GM10248 (cell line): ENCODE results near the gene NFE2L3.
"Not testable (repeated sequence)": the region's sequence is repeated elsewhere in the genome, so short reads cannot be mapped to it uniquely, and the experiment has no call there.

Source experiments
- CTCF ChIA-PET: fragments of 300-600 bp; sonication (Branson Sonifier 250); formaldehyde crosslinking; extraction: SDS; loops from one replicate; lab custom pipeline; 2021; ENCODE audit warnings: antibody characterized with exemption; lab: Yijun Ruan, JAX
- POLR2A ChIA-PET: fragments of 350-650 bp; sonication (Branson Sonifier 250); formaldehyde crosslinking; extraction: SDS; loops from one replicate; lab custom pipeline; 2020; ENCODE audit warnings: antibody characterized with exemption; lab: Yijun Ruan, JAX
- DNase-seq: peaks from one replicate; pipeline ENCODE4 v3.0.0; 2012; ENCODE audit errors: extremely low spot score
- CTCF ChIP-seq: IDR thresholded peaks from 2 replicates; pipeline ENCODE4 v1.5.1; 2012; ENCODE audit warnings: mild to moderate bottlenecking, low read depth; ENCODE audit errors: extremely low read depth, missing control alignments, control extremely low read depth

NFE2L3 gene

GRCh38 chr7:26182283-26182682 is 30.3 kb downstream of the NFE2L3 start:
- TF ChIP-seq CTCF, result no peak
- no peak for DNase-seq
- ChIA-PET CTCF (interaction anchor here (0.8 to 3.0 kb wide), 6 partner anchors 8 to 290 kb away, joined by 3 to 12 read pairs (median 4); no protein-coding TSS in a partner anchor), POLR2A (interaction anchor here (0.7 to 1.3 kb wide), 5 partner anchors 11 to 22 kb away, joined by 3 to 5 read pairs (median 3); no protein-coding TSS in a partner anchor)

GRCh38 chr7:26182706-26183105 is 30.7 kb downstream of the NFE2L3 start:
- TF ChIP-seq CTCF, result no peak
- no peak for DNase-seq
- ChIA-PET POLR2A (interaction anchor here (0.7 to 1.3 kb wide), 6 partner anchors 10 to 288 kb away, joined by 3 to 5 read pairs (median 3); partner anchors contain the start of gene CBX3), CTCF (interaction anchor here (0.8 to 3.0 kb wide), 7 partner anchors 9 to 290 kb away, joined by 3 to 12 read pairs (median 4); no protein-coding TSS in a partner anchor)

GRCh38 chr7:26183545-26184280 is 31.7 kb downstream of the NFE2L3 start:
- no peak for TF ChIP-seq CTCF
- ChIA-PET CTCF (interaction anchor here (1.1 to 3.0 kb wide), 4 partner anchors 14 to 93 kb away, joined by 4 to 12 read pairs (median 6); no protein-coding TSS in a partner anchor), POLR2A (interaction anchor here (0.5 to 1.3 kb wide), 5 partner anchors 7 to 289 kb away, joined by 3 to 6 read pairs (median 3); partner anchors contain the start of gene CBX3)
- DNase-seq, result no peak

- DNase-seq, POLR2A ChIA-PET: not testable (repeated sequence)
- CTCF ChIA-PET, result interaction anchor here (1.0 to 3.0 kb wide), 4 partner anchors 10 to 290 kb away, joined by 3 to 7 read pairs (median 4); no protein-coding TSS in a partner anchor
These were observed 32.5 kb downstream of the NFE2L3 start for GRCh38 chr7:26184281-26185101.

GRCh38 chr7:26185131-26185843 is 33.3 kb downstream of the NFE2L3 start:
- POLR2A ChIA-PET, result no interaction called here
- CTCF ChIA-PET, result interaction anchor here (1.0 to 1.6 kb wide), 3 partner anchors 11 to 291 kb away, joined by 3 to 4 read pairs (median 4); no protein-coding TSS in a partner anchor
- no peak for DNase-seq

More at GRCh38 chr7:26185131-26185843, 33.3 kb downstream of the NFE2L3 start:
- no peak for TF ChIP-seq CTCF
